K562 (cell line): ENCODE measurements around the gene GALNT18. TPM values are rescaled to one million over a fixed set of nuclear protein-coding genes. Genes with fewer than 3 reads are reported as not detected.
A peak's percentile ranks its signal among the peaks of the same experiment; 100 is the strongest.

Experiments used
- ATAC-seq: fragments of 200-7000 bp; cut with Tn5 transposase; 3 replicates; pipeline ENCODE4 v1.9.1; 2020; ENCODE audit warnings: moderate library complexity
- BruUV-seq: library from RNA; stranded (reverse); fragments of 400-500 nt; replicated peaks from 2 replicates; lab custom pipeline; 2021; lab: Mats Ljungman, UMichigan
- CTCF ChIA-PET: fragments of 300-600 bp; formaldehyde crosslinking; extraction: SDS; loops from one replicate; lab custom pipeline; 2021; ENCODE audit warnings: low intra/inter-chr PET ratio; lab: Yijun Ruan, JAX
- POLR2A ChIA-PET: fragments of 300-600, 350-650 bp; sonication (Branson Sonifier 250); formaldehyde crosslinking; extraction: SDS; loops from one replicate; lab custom pipeline; 2021; ENCODE audit warnings: antibody characterized with exemption, inconsistent platforms; lab: Yijun Ruan, JAX
- DNase-seq, 4 experiments: peaks; one replicate each; pipeline versions ENCODE4 v3.0.0 to v3.0.0-alpha.2; 2011 to 2018; ENCODE audit warnings: low spot score in 3 of 4, mixed read lengths in 3 of 4; ENCODE audit errors: extremely low read depth in 1 of 4
- FAIRE-seq: peaks from 2 replicates; lab custom pipeline; 2011; peaks lifted over from hg19 to GRCh38; lab: Jason Lieb, UNC
- H2AFZ ChIP-seq: 2 replicates; pipeline ENCODE4 v1.6.0; 2011; ENCODE audit warnings: low read depth, low read length, control low read depth, inconsistent platforms
- H3K27ac ChIP-seq: fragments of 200-600 bp; 3 replicates; pipeline ENCODE4 v1.8.0; 2011; ENCODE audit warnings: low read depth, mild to moderate bottlenecking, control low read depth, inconsistent platforms, low read length, moderate library complexity, mixed read lengths; ENCODE audit errors: extremely low read depth
- H3K27me3 ChIP-seq, 2 experiments: fragments of 300-600 bp in 1 of 2; 2 replicates in 1 of 2; 3 replicates in 1 of 2; pipeline versions ENCODE4 v1.6.0 to v1.8.0; 2011; ENCODE audit warnings: inconsistent platforms in 2 of 2, low read length in 2 of 2, mild to moderate bottlenecking in 1 of 2, mixed read lengths in 1 of 2, moderate library complexity in 1 of 2; ENCODE audit not compliant: control insufficient read depth in 2 of 2, insufficient read depth in 2 of 2
- H3K36me3 ChIP-seq: fragments of 300-600 bp; 3 replicates; pipeline ENCODE4 v1.8.0; 2011; ENCODE audit warnings: mild to moderate bottlenecking, low read length, inconsistent platforms; ENCODE audit not compliant: control insufficient read depth, insufficient read depth
- H3K4me1 ChIP-seq, 2 experiments: fragments of 200-600 bp in 1 of 2; replicated peaks in 1 of 2; 2 replicates in 1 of 2; 3 replicates in 1 of 2; pipeline versions ENCODE4 v1.5.1 to v1.8.0; 2011; ENCODE audit warnings: inconsistent platforms in 2 of 2, low read length in 2 of 2, mild to moderate bottlenecking in 1 of 2, mixed read lengths in 1 of 2, moderate library complexity in 1 of 2; ENCODE audit not compliant: control insufficient read depth in 2 of 2, insufficient read depth in 2 of 2
- H3K4me2 ChIP-seq: 2 replicates; pipeline ENCODE4 v1.6.1; 2011; ENCODE audit warnings: low read length, control low read depth, inconsistent platforms, mixed read lengths; ENCODE audit not compliant: insufficient read depth
- H3K4me3 ChIP-seq: fragments of 200-600 bp; sonication (generic), shearing (Covaris generic); 2 replicates; pipeline ENCODE4 v1.5.1; 2016; ENCODE audit warnings: control low read depth, inconsistent platforms
- H3K79me2 ChIP-seq: fragments of 200-600 bp; 3 replicates; pipeline ENCODE4 v1.8.0; 2011; ENCODE audit warnings: low read length, inconsistent platforms; ENCODE audit not compliant: control insufficient read depth, insufficient read depth
- H3K9ac ChIP-seq, 2 experiments: 2 replicates each; pipeline versions ENCODE4 v1.6.0 to v1.6.1; 2011; ENCODE audit warnings: low read depth in 2 of 2, low read length in 2 of 2, control low read depth in 1 of 2, inconsistent platforms in 1 of 2, mild to moderate bottlenecking in 1 of 2, mixed read lengths in 1 of 2; ENCODE audit not compliant: insufficient read depth in 1 of 2
- H3K9me1 ChIP-seq: one replicate; pipeline ENCODE4 v1.6.0; 2011; ENCODE audit warnings: inconsistent platforms, mild to moderate bottlenecking, low read length, moderate library complexity; ENCODE audit not compliant: control insufficient read depth, insufficient read depth
- H3K9me3 ChIP-seq: replicated peaks from 2 replicates; pipeline ENCODE4 v1.5.1; 2011; ENCODE audit warnings: low read depth, low read length, inconsistent platforms; ENCODE audit not compliant: control insufficient read depth, insufficient read depth
- H4K20me1 ChIP-seq: replicated peaks from 2 replicates; pipeline ENCODE4 v1.6.1; 2011; ENCODE audit warnings: low read length, inconsistent platforms, mixed read lengths; ENCODE audit not compliant: control insufficient read depth, insufficient read depth
- NR2F6 ChIP-seq: fragments of 450-650 bp; formaldehyde crosslinking; IDR thresholded peaks from 2 replicates; pipeline ENCODE4 v1.4.0; 2020; ENCODE audit warnings: mild to moderate bottlenecking
- RAD21 ChIP-seq, 2 experiments: fragments of 250-450 bp in 1 of 2; fragments of 450-650 bp in 1 of 2; sonication (Bioruptor Pico) in 1 of 2; formaldehyde crosslinking in 1 of 2; IDR thresholded peaks in 1 of 2; conservative IDR thresholded peaks in 1 of 2; 2 replicates each; pipeline versions ENCODE4 v1.4.0 to v1.8.0; 2020 to 2022; ENCODE audit warnings: mild to moderate bottlenecking in 2 of 2, moderate library complexity in 1 of 2
- TGIF2 ChIP-seq: sonication (generic); formaldehyde crosslinking; IDR thresholded peaks from 2 replicates; pipeline ENCODE4 v1.8.1; 2022; ENCODE audit warnings: mild to moderate bottlenecking, missing genetic modification reagents, moderate library complexity
- ZNF175 ChIP-seq: fragments of 200-800 bp; sonication (Bioruptor generic); IDR thresholded peaks from 2 replicates; pipeline ENCODE4 v1.6.1; 2016; ENCODE audit warnings: low read depth, mild to moderate bottlenecking, missing genetic modification characterization, missing compliant biosample characterization
- ZNF324 ChIP-seq: fragments of 250-450 bp; sonication (Bioruptor Pico); IDR thresholded peaks from 2 replicates; pipeline ENCODE4 v1.4.0; 2020; ENCODE audit warnings: mild to moderate bottlenecking
- ZNF764 ChIP-seq: fragments of 250-450 bp; sonication (Bioruptor Pico); IDR thresholded peaks from 2 replicates; pipeline ENCODE4 v1.4.0; 2020; ENCODE audit warnings: low read depth, mild to moderate bottlenecking, moderate library complexity
- WGBS: fragments of 100-300 bp; shearing (Covaris generic); methylation state at CpG from one replicate; pipeline ENCODE4 v1.1.6; 2016; ENCODE audit warnings: low coverage, mixed read lengths; ENCODE audit not compliant: insufficient coverage; ENCODE audit errors: missing lambda C conversion rate; 5-methylcytosine and 5-hydroxymethylcytosine counted together
- in situ Hi-C: fragments of 300-500 bp; cut with MboI; formaldehyde crosslinking; loops from 4 replicates; pipeline ENCODE4 v1.15.0; 2018; ENCODE audit warnings: inconsistent platforms, mixed read lengths
- intact Hi-C: fragments of 100-400 bp; cut with micrococcal nuclease; formaldehyde crosslinking; loops from 2 replicates; pipeline ENCODE4 v1.14.2; 2022
- polyA plus RNA-seq, 8 experiments: library from polyadenylated mRNA; depleted of rRNA in 4 of 8; stranded (reverse) in 5 of 8; unstranded in 3 of 8; fragments of >200 nt; fragmentation: Nextera tagmentation in 2 of 8; fragmentation: Illumina TruSeq in 1 of 8; extraction: Ambion mirVana in 2 of 8; extraction: Trizol in 1 of 8; gene quantifications; 2 replicates each; pipeline versions ENCODE4 v1.2.1 to v1.2.3, GENCODE V29; 2011 to 2014; ENCODE audit warnings: inconsistent platforms in 1 of 8, missing spikeins in 1 of 8
- total RNA-seq, 7 experiments: library from RNA; depleted of rRNA in 6 of 7; stranded (reverse); fragments of >200 nt in 6 of 7; fragmentation: Illumina TruSeq in 2 of 7; extraction: Trizol in 2 of 7; gene quantifications; 2 replicates each; pipeline versions ENCODE4 v1.2.1 to v1.2.3, GENCODE V29; 2011 to 2021; ENCODE audit warnings: low replicate concordance in 1 of 7
- TF ChIP-seq, protein P1 (sequence below): fragments of 250-450 bp; sonication (Bioruptor Pico); IDR thresholded peaks from 2 replicates; pipeline ENCODE4 v1.4.0; 2020; ENCODE audit warnings: mild to moderate bottlenecking
- TF ChIP-seq, protein P2 (sequence below), 2 experiments: fragments of 450-650 bp; formaldehyde crosslinking in 1 of 2; IDR thresholded peaks; 2 replicates each; pipeline versions ENCODE4 v1.4.0 to v1.6.1; 2014 to 2020; ENCODE audit warnings: mild to moderate bottlenecking in 2 of 2, borderline replicate concordance in 1 of 2, low read depth in 1 of 2

Gene GALNT18
- total and polyA plus RNA-seq, 9 of the 15 experiments (the other 6 are each of a cell fraction or from before 2014, with no cell fraction given): not detected

DNA sequence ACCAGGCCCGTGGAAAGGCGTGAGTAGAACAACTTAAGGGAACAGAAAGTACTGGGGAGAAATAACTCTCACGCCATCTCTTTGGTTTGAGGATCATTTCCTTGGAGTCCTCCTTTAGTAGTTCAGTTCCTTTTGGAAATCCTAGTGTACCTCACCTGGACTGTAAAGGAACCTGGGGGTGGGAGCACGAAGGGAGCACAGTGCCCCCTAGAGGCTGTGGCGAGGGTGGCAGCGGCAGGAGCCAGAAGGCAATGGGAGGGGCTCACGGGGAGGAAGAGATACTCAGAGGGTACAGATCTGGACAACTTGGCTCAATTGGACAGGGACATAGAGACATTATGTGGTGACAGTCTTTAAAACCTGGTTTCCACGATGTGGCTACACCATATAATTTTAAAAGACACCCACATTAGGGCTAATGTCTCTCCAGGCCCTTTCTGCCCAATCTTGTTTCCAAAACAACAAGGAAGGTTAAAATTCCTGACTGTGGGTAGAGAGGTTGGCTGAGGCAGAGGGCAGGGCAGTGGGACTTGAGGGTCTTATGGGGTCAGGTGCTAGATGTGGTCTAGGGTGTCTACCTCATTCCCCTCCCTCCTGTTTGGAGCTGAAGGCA, 355.7 kb downstream of the GALNT18 start:
- ChIA-PET POLR2A (no interaction called here), CTCF (interaction anchor here (1.5 to 1.6 kb wide), 2 partner anchors 229 to 238 kb away, joined by 4 to 6 read pairs; no protein-coding TSS in a partner anchor)
- ATAC-seq (peak; percentile 98), DNase-seq (peak; percentile 64 to 90 (median 84)), FAIRE-seq (peak; percentile 86)
- intact Hi-C loops (loop anchor here (1.0 to 10.0 kb wide), 3 partner anchors 229 to 471 kb away; no protein-coding TSS in a partner anchor), in situ Hi-C loops (loop anchor here (25.0 kb wide), 1 partner anchor 479 kb away; no protein-coding TSS in a partner anchor)
- no peaks in the 10 kb centered on the region for H3K9me3 ChIP-seq
- H3K9me1 ChIP-seq: no peaks in the 10 kb centered on the region
- no peaks in the 10 kb centered on the region for H3K4me1 ChIP-seq
- H4K20me1 ChIP-seq: no peaks in the 10 kb centered on the region
- H3K9ac ChIP-seq: no peak overlapping the region
- H3K79me2 ChIP-seq: no peaks in the 10 kb centered on the region
- WGBS: 8% methylated on average over 8 of the region's 8 CpGs
- H3K4me2 ChIP-seq: no peak overlapping the region
- H2AFZ ChIP-seq: no peak overlapping the region
- BruUV-seq: no TSS peak
- no peak overlapping the region for H3K27ac ChIP-seq
- H3K36me3 ChIP-seq: no peaks in the 10 kb centered on the region
- H3K27me3 ChIP-seq: no peaks in the 10 kb centered on the region
- no peak overlapping the region for H3K4me3 ChIP-seq
- TF ChIP-seq TGIF2 (CRISPR knock-in tag): no peak
- no peak for TF ChIP-seq ZNF175
- TF ChIP-seq, protein P1, sequence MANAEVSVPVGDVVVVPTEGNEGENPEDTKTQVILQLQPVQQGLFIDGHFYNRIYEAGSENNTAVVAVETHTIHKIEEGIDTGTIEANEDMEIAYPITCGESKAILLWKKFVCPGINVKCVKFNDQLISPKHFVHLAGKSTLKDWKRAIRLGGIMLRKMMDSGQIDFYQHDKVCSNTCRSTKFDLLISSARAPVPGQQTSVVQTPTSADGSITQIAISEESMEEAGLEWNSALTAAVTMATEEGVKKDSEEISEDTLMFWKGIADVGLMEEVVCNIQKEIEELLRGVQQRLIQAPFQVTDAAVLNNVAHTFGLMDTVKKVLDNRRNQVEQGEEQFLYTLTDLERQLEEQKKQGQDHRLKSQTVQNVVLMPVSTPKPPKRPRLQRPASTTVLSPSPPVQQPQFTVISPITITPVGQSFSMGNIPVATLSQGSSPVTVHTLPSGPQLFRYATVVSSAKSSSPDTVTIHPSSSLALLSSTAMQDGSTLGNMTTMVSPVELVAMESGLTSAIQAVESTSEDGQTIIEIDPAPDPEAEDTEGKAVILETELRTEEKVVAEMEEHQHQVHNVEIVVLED (CRISPR knock-in tag): no peak
- TF ChIP-seq ZNF324 (CRISPR knock-in tag): no peak
- peak; percentile 38 to 70 for TF ChIP-seq RAD21 (CRISPR knock-in tag; conservative IDR thresholded peaks at IDR 0.05 in 1 of 2, IDR thresholded peaks at IDR 0.05 in 1 of 2)
- TF ChIP-seq, protein P2, sequence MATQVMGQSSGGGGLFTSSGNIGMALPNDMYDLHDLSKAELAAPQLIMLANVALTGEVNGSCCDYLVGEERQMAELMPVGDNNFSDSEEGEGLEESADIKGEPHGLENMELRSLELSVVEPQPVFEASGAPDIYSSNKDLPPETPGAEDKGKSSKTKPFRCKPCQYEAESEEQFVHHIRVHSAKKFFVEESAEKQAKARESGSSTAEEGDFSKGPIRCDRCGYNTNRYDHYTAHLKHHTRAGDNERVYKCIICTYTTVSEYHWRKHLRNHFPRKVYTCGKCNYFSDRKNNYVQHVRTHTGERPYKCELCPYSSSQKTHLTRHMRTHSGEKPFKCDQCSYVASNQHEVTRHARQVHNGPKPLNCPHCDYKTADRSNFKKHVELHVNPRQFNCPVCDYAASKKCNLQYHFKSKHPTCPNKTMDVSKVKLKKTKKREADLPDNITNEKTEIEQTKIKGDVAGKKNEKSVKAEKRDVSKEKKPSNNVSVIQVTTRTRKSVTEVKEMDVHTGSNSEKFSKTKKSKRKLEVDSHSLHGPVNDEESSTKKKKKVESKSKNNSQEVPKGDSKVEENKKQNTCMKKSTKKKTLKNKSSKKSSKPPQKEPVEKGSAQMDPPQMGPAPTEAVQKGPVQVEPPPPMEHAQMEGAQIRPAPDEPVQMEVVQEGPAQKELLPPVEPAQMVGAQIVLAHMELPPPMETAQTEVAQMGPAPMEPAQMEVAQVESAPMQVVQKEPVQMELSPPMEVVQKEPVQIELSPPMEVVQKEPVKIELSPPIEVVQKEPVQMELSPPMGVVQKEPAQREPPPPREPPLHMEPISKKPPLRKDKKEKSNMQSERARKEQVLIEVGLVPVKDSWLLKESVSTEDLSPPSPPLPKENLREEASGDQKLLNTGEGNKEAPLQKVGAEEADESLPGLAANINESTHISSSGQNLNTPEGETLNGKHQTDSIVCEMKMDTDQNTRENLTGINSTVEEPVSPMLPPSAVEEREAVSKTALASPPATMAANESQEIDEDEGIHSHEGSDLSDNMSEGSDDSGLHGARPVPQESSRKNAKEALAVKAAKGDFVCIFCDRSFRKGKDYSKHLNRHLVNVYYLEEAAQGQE (IDR thresholded peaks at IDR 0.05; ENCODE audit: borderline replicate concordance): peak; percentile 56; the same call in 1 of the 2 replicates
- TF ChIP-seq, protein P2 (CRISPR knock-in tag; IDR thresholded peaks at IDR 0.05; ENCODE audit: low read depth): no peak
- no peak for TF ChIP-seq NR2F6 (CRISPR knock-in tag)
- no peak for TF ChIP-seq ZNF764
